Lung (tissue), 12 donors: ENCODE measurements around the gene RNFT2. TPM values are rescaled to one million over a fixed set of nuclear protein-coding genes. Genes with fewer than 3 reads are reported as not detected.

Experiments
- ATAC-seq: fragments of 200-7000 bp; cut with Tn5 transposase; one replicate; pipeline ENCODE4 v1.9.1; 2020; ENCODE audit warnings: moderate number of reproducible peaks; ENCODE audit not compliant: insufficient read depth, low FRiP score
- DNase-seq, 3 donors: peaks; one replicate each; pipeline ENCODE4 v3.0.0-alpha.2; 2013 to 2017
- H3K27ac ChIP-seq, 2 donors: one replicate each; pipeline ENCODE4 v1.5.1; 2013; ENCODE audit warnings: mild to moderate bottlenecking in 2 of 2, moderate library complexity in 2 of 2, control low read depth in 1 of 2, inconsistent platforms in 1 of 2, low read depth in 1 of 2, low read length in 1 of 2
- H3K27me3 ChIP-seq, 3 donors: one replicate each; pipeline ENCODE4 v1.5.1; 2013; ENCODE audit warnings: low read length in 2 of 3; ENCODE audit not compliant: control insufficient read depth in 3 of 3, insufficient read depth in 3 of 3
- H3K36me3 ChIP-seq, 4 donors: one replicate each; pipeline ENCODE4 v1.5.1; 2013; ENCODE audit warnings: low read length in 4 of 4, mild to moderate bottlenecking in 1 of 4, moderate library complexity in 1 of 4; ENCODE audit not compliant: control insufficient read depth in 4 of 4, insufficient read depth in 4 of 4
- H3K4me1 ChIP-seq, 5 donors: one replicate each; pipeline ENCODE4 v1.5.1; 2013; ENCODE audit warnings: low read length in 5 of 5, mild to moderate bottlenecking in 2 of 5, moderate library complexity in 1 of 5; ENCODE audit not compliant: control insufficient read depth in 5 of 5, insufficient read depth in 5 of 5
- H3K4me3 ChIP-seq: one replicate; pipeline ENCODE4 v1.5.1; 2013; ENCODE audit warnings: mild to moderate bottlenecking, control low read depth, moderate library complexity
- H3K9ac ChIP-seq, 2 donors: one replicate each; pipeline ENCODE4 v1.5.1; 2013; ENCODE audit warnings: low read length in 2 of 2, control low read depth in 1 of 2; ENCODE audit not compliant: insufficient read depth in 1 of 2
- H3K9me3 ChIP-seq, 4 donors: one replicate each; pipeline ENCODE4 v1.5.1; 2013; ENCODE audit warnings: low read length in 3 of 4, mild to moderate bottlenecking in 1 of 4, moderate library complexity in 1 of 4; ENCODE audit not compliant: control insufficient read depth in 4 of 4, insufficient read depth in 3 of 4
- CTCF ChIP-seq: IDR thresholded peaks from 2 replicates; pipeline ENCODE4 v1.5.1; 2012; ENCODE audit warnings: mild to moderate bottlenecking; ENCODE audit errors: control extremely low read depth, extremely low read depth
- WGBS, 2 donors: extraction: QIAGEN DNeasy Blood & Tissue Kit; methylation state at CpG; one replicate each; pipeline ENCODE4 v1.1.7; 2013; 5-methylcytosine and 5-hydroxymethylcytosine counted together
- polyA plus RNA-seq, 2 donors: library from polyadenylated mRNA; stranded (reverse); fragments of 200-250 nt; gene quantifications; one replicate each; pipeline ENCODE4 v1.2.1, GENCODE V29; 2013
- total RNA-seq, 2 donors: library from RNA; depleted of rRNA in 1 of 2; stranded (reverse); fragments of >200 nt in 1 of 2; gene quantifications; one replicate each; pipeline ENCODE4 v1.2.1, GENCODE V29; 2014 to 2021
- donor health status: control.
- donor health status: control.
- donor health status: Bipolar disorder and iron deficiency.
- donor health status: healthy.
- donor health status: DM: yes; HTN: yes; CAD: no.

The RNFT2 gene
- total and polyA plus RNA-seq, 4 donors, result 0.37 to 4.9 (median 2.2) TPM

GRCh38 chr12:116695464-116695725 is 42.7 kb upstream of the RNFT2 start:
- Histone ChIP-seq H3K27me3 (peaks cover 0 to 13% (median 10%) of the 10 kb centered on the region in 3 donors), H3K4me3 (no peak overlapping the region), H3K9me3 (no peaks in the 10 kb centered on the region), H3K4me1 (peaks cover 3 to 48% (median 9%) of the 10 kb centered on the region in 5 donors), H3K27ac (no peak overlapping the region), H3K9ac (no peak overlapping the region), H3K36me3 (no peaks in the 10 kb centered on the region)
- WGBS, 2 donors, result 42 to 74% methylated on average over 3 of the region's 3 CpGs
- TF ChIP-seq CTCF, result no peak
- ATAC-seq (no peak), DNase-seq (no peak)

- DNase-seq (peak; percentile 45 to 56 (median 46)), ATAC-seq (no peak)
- WGBS, 2 donors, result 66 to 68% methylated on average over 7 of the region's 7 CpGs
- TF ChIP-seq CTCF, result no peak
- no peaks in the 10 kb centered on the region for H3K36me3 ChIP-seq
- peaks cover 3 to 48% (median 9%) of the 10 kb centered on the region in 5 donors for H3K4me1 ChIP-seq
- no peaks in the 10 kb centered on the region for H3K9me3 ChIP-seq
- peaks cover 0 to 13% (median 10%) of the 10 kb centered on the region in 3 donors for H3K27me3 ChIP-seq
- no peak overlapping the region for H3K9ac ChIP-seq
- H3K4me3 ChIP-seq, result no peak overlapping the region
- H3K27ac ChIP-seq, result no peak overlapping the region
Measured at GRCh38 chr12:116697305-116697704, 40.8 kb upstream of the RNFT2 start.

GRCh38 chr12:116697716-116698115 is 40.4 kb upstream of the RNFT2 start:
- no peak overlapping the region for H3K9ac ChIP-seq
- WGBS, 2 donors, result 64 to 82% methylated on average over 11 of the region's 11 CpGs
- DNase-seq, result peak; percentile 51 to 69 (median 66)
- no peak overlapping the region for H3K27ac ChIP-seq
- peaks cover 0 to 13% (median 10%) of the 10 kb centered on the region in 3 donors for H3K27me3 ChIP-seq
- H3K4me3 ChIP-seq, result no peak overlapping the region
- H3K36me3 ChIP-seq, result no peaks in the 10 kb centered on the region
- no peak for ATAC-seq
- no peak for TF ChIP-seq CTCF
- peaks cover 3 to 47% (median 9%) of the 10 kb centered on the region in 5 donors for H3K4me1 ChIP-seq
- H3K9me3 ChIP-seq, result no peaks in the 10 kb centered on the region

GRCh38 chr12:116698116-116698515 is 40.0 kb upstream of the RNFT2 start:
- Histone ChIP-seq H3K9me3 (no peaks in the 10 kb centered on the region), H3K27me3 (peaks cover 0 to 13% (median 10%) of the 10 kb centered on the region in 3 donors), H3K4me1 (peaks cover 3 to 43% (median 9%) of the 10 kb centered on the region in 5 donors), H3K9ac (no peak overlapping the region), H3K36me3 (no peaks in the 10 kb centered on the region), H3K4me3 (no peak overlapping the region), H3K27ac (no peak overlapping the region)
- ATAC-seq (no peak), DNase-seq (peak in 2 of 3 donors; percentile 65 to 77)
- TF ChIP-seq CTCF, result no peak
- WGBS, 2 donors, result 69 to 87% methylated on average over 8 of the region's 8 CpGs
